WI38 (cell line): ENCODE data around the gene ZMYND8.

ENCODE experiments used
- H3K4me3 ChIP-seq: 2 replicates; pipeline ENCODE4 v1.5.1; 2011; ENCODE audit warnings: low read depth, mild to moderate bottlenecking, control low read depth, low read length
- TF ChIP-seq, protein P1 (sequence below): IDR thresholded peaks from 2 replicates; pipeline ENCODE4 v1.5.1; 2012; ENCODE audit warnings: low read depth, mild to moderate bottlenecking, control low read depth, low read length

Gene ZMYND8

GRCh38 chr20:47196091-47197081 lies 160.1 kb downstream of the ZMYND8 start:
- no peak overlapping the region for H3K4me3 ChIP-seq

DNA sequence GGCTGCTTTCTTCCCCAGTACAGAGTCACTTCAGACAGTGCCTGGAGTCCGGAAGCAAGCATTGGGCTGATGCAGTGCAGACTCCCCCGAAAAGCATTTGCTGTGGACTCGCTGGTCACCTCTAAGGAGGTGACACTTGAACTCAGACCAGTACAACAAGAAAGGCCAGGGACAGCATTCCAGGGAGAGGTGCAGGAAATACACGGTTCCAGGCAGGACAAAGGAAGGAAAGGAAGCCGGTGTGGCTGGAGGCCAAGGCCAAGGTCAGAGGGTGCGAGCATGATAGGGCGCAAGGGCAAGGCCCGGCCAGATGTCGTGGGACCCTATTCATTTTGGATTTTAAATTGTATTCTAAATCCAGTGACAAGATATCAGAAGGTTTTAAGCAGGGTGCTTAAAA lies 160.9 kb downstream of the ZMYND8 start:
- TF ChIP-seq, protein P1, sequence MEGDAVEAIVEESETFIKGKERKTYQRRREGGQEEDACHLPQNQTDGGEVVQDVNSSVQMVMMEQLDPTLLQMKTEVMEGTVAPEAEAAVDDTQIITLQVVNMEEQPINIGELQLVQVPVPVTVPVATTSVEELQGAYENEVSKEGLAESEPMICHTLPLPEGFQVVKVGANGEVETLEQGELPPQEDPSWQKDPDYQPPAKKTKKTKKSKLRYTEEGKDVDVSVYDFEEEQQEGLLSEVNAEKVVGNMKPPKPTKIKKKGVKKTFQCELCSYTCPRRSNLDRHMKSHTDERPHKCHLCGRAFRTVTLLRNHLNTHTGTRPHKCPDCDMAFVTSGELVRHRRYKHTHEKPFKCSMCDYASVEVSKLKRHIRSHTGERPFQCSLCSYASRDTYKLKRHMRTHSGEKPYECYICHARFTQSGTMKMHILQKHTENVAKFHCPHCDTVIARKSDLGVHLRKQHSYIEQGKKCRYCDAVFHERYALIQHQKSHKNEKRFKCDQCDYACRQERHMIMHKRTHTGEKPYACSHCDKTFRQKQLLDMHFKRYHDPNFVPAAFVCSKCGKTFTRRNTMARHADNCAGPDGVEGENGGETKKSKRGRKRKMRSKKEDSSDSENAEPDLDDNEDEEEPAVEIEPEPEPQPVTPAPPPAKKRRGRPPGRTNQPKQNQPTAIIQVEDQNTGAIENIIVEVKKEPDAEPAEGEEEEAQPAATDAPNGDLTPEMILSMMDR, result no peak
- H3K4me3 ChIP-seq, result no peak overlapping the region

More at GRCh38 chr20:47196091-47197081, 160.1 kb downstream of the ZMYND8 start:
- TF ChIP-seq, protein P1, result peak; percentile 94

DNA sequence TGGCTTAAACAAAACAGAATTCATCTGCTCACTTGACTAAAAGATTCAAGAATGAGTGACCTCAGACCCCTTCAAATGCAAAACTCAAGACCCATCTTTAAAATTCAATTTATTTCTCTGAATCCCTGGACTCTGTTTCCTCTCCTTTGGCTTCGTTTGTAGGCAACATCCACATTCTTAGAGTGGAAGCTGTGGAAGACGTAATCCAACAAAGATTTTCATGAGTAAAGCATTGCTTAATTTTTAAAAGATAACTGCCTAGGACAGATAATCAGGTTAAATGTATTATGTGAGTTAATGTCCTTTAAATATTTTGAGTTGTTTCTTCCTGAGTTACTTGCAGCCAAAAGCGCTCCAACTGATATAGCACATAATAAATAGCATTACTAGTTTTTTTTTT lies 164.5 kb downstream of the ZMYND8 start:
- H3K4me3 ChIP-seq, result no peak overlapping the region
- TF ChIP-seq, protein P1, result no peak

- no peak overlapping the region for H3K4me3 ChIP-seq
- TF ChIP-seq, protein P1, result no peak
Observed at GRCh38 chr20:47191074-47191673, 165.3 kb downstream of the ZMYND8 start.

DNA sequence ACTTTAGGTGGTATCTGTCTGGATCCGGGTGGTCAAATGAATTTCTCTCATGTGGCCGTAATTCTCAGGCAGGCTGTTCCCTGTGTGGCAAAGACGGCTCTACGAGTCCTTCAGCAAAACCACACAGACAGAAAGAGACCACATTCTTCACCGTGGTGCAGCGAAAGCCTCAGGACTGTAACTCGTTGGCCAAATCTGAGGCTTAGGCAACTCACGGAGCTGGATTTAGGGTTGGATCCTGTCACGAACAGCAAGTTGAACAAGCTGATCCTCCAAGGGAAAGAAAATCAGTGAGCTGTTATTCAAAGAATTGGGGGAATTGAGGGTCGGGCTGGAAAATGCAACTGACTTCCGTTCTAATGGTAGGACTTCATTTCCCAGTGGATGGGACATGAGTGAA lies 167.4 kb downstream of the ZMYND8 start:
- TF ChIP-seq, protein P1, result no peak
- no peak overlapping the region for H3K4me3 ChIP-seq

DNA sequence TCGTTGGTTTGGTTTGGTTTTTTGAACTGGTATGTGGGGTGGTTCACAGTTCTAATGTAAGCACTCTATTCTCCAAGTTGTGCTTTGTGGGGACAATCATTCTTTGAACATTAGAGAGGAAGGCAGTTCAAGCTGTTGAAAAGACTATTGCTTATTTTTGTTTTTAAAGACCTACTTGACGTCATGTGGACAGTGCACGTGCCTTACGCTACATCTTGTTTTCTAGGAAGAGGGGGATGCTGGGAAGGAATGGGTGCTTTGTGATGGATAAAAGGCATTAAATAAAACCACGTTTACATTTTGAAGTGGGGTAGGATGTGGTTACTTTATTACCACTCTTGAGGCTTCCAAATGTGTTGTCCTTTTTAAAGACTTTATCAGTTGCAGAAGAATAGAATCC lies 168.0 kb downstream of the ZMYND8 start:
- TF ChIP-seq, protein P1, result no peak
- H3K4me3 ChIP-seq, result no peak overlapping the region
